ENCODE measurements around the gene CCL25. TPM values are rescaled to one million over a fixed set of nuclear protein-coding genes. Genes with fewer than 3 reads are reported as not detected.

The CCL25 gene
- total RNA-seq, 1 donor from 2014 or later, result not detected

DNA sequence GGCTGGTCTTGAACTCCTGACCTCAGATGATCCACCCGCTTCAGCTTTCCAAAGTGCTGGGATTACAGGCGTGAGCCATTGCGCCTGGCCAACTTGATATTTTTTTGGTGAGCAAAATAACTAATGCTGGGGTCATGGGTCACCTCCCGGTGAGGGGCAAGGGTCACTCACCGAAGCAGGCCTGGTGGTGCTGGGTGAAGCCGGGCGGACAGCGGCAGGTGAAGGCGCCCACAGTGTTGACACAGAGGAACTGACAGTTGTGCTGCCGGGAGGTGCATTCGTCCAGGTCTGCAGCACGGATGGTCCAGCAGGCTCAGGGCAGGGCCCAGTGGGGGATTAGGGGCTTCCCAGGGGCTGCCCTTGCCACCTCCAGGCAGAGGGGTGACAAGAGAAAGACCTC is 28.3 kb downstream of the CCL25 start:
- H3F3A ChIP-seq (ENCODE audit: low read depth), result no peaks in the 10 kb centered on the region
- H2AFZ ChIP-seq (replicated peaks), result no peak overlapping the region
- peaks cover 15% of the 10 kb centered on the region for H3K4me1 Mint-ChIP-seq
- no peak overlapping the region for H3K27ac ChIP-seq
- no peak overlapping the region for H3K27ac Mint-ChIP-seq
- H3K36me3 ChIP-seq, result no peaks in the 10 kb centered on the region
- no peaks in the 10 kb centered on the region for H3K9me3 Mint-ChIP-seq
- DNase-seq (ENCODE audit: low spot score), result no peak
- H3K36me3 Mint-ChIP-seq, result peaks cover 5% of the 10 kb centered on the region
- no peaks in the 10 kb centered on the region for H3K9me3 ChIP-seq (ENCODE audit: low read depth)
- H3K4me3 Mint-ChIP-seq, result no peak overlapping the region
- no peak overlapping the region for H3K4me2 ChIP-seq
- H4K20me1 ChIP-seq (ENCODE audit: low read depth), result no peaks in the 10 kb centered on the region
- TF ChIP-seq, protein P1, sequence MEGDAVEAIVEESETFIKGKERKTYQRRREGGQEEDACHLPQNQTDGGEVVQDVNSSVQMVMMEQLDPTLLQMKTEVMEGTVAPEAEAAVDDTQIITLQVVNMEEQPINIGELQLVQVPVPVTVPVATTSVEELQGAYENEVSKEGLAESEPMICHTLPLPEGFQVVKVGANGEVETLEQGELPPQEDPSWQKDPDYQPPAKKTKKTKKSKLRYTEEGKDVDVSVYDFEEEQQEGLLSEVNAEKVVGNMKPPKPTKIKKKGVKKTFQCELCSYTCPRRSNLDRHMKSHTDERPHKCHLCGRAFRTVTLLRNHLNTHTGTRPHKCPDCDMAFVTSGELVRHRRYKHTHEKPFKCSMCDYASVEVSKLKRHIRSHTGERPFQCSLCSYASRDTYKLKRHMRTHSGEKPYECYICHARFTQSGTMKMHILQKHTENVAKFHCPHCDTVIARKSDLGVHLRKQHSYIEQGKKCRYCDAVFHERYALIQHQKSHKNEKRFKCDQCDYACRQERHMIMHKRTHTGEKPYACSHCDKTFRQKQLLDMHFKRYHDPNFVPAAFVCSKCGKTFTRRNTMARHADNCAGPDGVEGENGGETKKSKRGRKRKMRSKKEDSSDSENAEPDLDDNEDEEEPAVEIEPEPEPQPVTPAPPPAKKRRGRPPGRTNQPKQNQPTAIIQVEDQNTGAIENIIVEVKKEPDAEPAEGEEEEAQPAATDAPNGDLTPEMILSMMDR (IDR thresholded peaks at IDR 0.05), result no peak
- TF ChIP-seq EZH2phosphoT487 (IDR thresholded peaks at IDR 0.05) (no peak), EZH2 (IDR thresholded peaks at IDR 0.05) (no peak)
- peaks cover 10% of the 10 kb centered on the region for H3K27me3 Mint-ChIP-seq (ENCODE audit: insufficient read depth, low read depth)
- H3K9ac ChIP-seq, result no peak overlapping the region
- H3K4me3 ChIP-seq, result no peak overlapping the region
- H3K4me1 ChIP-seq, result peaks cover 6% of the 10 kb centered on the region
- H3K27me3 ChIP-seq, result no peaks in the 10 kb centered on the region
- H3K79me2 ChIP-seq (ENCODE audit: low read depth), result no peaks in the 10 kb centered on the region

DNA sequence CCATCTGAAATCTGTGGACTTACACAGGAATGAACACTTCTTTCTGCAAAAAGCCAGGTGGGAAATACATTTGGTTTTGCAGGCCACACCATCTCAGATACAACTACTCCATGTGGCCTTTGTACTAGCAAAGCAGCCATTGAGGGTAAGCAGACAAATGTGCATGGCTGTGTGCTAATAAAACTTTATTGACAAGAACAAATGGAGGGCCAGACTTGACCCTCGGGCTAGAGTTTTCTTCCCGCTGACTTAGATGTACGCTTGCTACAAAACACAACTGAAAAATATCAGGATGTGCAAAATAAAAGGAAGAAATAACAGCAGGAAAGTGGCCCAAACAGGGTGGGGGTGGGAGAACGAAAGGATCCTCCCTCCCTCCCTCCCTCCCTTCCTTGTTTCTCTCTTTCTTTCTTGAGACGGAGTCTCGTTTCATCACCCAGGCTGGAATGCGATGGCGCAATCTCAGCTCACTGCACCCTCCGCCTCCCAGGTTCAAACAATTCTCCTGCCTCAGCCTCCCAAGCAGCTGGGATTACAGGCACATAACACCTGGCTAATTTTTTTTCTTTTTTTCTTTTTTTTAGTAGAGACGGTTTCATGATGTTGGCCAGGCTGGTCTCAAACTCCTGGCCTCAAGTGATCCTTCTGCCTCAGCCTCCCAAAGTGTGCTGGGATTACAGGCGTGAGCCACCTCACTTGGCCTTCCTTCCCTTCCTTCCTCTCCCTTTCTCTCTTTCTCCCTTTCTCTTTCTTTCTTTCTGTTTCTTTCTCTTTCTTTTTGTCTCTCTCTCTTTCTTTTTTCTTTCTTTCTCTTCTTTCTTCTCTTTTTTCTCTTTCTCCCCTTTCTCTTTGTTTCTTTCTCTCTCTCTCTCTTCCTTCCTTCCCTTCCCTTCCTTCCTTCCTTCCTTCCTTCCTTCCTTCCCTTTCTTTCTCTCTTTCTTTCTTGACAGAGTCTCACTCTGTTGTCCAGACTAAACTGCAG is 29.3 kb downstream of the CCL25 start:
- Histone ChIP-seq H3F3A (ENCODE audit: low read depth) (no peaks in the 10 kb centered on the region), H3K4me2 (no peak overlapping the region)
- H3K27ac Mint-ChIP-seq, result no peak overlapping the region

DNA sequence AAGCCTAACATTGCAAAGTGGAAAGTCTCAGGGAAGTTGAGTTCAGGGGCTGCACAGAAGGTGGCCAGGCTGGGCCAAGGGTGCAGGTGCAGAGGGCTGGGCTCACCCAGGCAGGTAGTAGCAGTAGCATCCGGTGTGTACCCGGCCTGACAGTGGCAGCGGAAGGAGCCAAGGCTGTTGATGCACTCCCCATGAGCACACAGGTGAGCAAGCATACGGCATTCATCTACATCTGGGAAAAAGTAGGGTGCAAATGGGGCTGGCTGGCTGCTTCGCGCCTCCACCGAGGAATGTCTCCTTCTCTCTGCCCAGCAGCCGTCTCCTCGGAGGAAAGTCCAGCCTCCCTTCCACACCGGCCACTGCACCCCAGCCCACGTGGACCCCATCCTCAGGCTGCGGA is 30.6 kb downstream of the CCL25 start:
- Mint-ChIP-seq H3K9me3 (no peaks in the 10 kb centered on the region), H3K27me3 (ENCODE audit: insufficient read depth, low read depth) (peaks cover 10% of the 10 kb centered on the region), H3K27ac (peak overlapping the region; percentile 57), H3K4me1 (peaks cover 14% of the 10 kb centered on the region), H3K4me3 (no peak overlapping the region), H3K36me3 (peaks cover 3% of the 10 kb centered on the region)
- Histone ChIP-seq H3K4me2 (no peak overlapping the region), H3K27me3 (no peaks in the 10 kb centered on the region), H2AFZ (replicated peaks) (no peak overlapping the region), H3K27ac (no peak overlapping the region), H3K79me2 (ENCODE audit: low read depth) (no peaks in the 10 kb centered on the region), H3K4me3 (no peak overlapping the region), H3K36me3 (no peaks in the 10 kb centered on the region), H3F3A (ENCODE audit: low read depth) (no peaks in the 10 kb centered on the region), H3K4me1 (peaks cover 8% of the 10 kb centered on the region), H3K9me3 (ENCODE audit: low read depth) (no peaks in the 10 kb centered on the region), H3K9ac (no peak overlapping the region), H4K20me1 (ENCODE audit: low read depth) (no peaks in the 10 kb centered on the region)
- TF ChIP-seq EZH2 (IDR thresholded peaks at IDR 0.05), result no peak
- TF ChIP-seq, protein P1 (IDR thresholded peaks at IDR 0.05), result no peak
- no peak for TF ChIP-seq EZH2phosphoT487 (IDR thresholded peaks at IDR 0.05)
- no peak for DNase-seq (ENCODE audit: low spot score)

More for the DNA sequence above, 29.3 kb downstream of the CCL25 start:
- Histone ChIP-seq H3K4me3 (no peak overlapping the region), H3K79me2 (ENCODE audit: low read depth) (no peaks in the 10 kb centered on the region), H2AFZ (replicated peaks) (no peak overlapping the region), H4K20me1 (ENCODE audit: low read depth) (no peaks in the 10 kb centered on the region), H3K36me3 (no peaks in the 10 kb centered on the region), H3K4me1 (peaks cover 8% of the 10 kb centered on the region), H3K27ac (no peak overlapping the region), H3K9ac (no peak overlapping the region), H3K9me3 (ENCODE audit: low read depth) (no peaks in the 10 kb centered on the region), H3K27me3 (no peaks in the 10 kb centered on the region)
- peaks cover 3% of the 10 kb centered on the region for H3K36me3 Mint-ChIP-seq
- no peaks in the 10 kb centered on the region for H3K9me3 Mint-ChIP-seq
- DNase-seq (ENCODE audit: low spot score), result no peak
- H3K27me3 Mint-ChIP-seq (ENCODE audit: insufficient read depth, low read depth), result peaks cover 8% of the 10 kb centered on the region
- TF ChIP-seq EZH2 (IDR thresholded peaks at IDR 0.05) (no peak), EZH2phosphoT487 (IDR thresholded peaks at IDR 0.05) (no peak)
- TF ChIP-seq, protein P1 (IDR thresholded peaks at IDR 0.05), result no peak
- no peak overlapping the region for H3K4me3 Mint-ChIP-seq
- peaks cover 12% of the 10 kb centered on the region for H3K4me1 Mint-ChIP-seq
